Measurements from ENCODE around the gene PTPN4. TPM values are rescaled to one million over a fixed set of nuclear protein-coding genes. Genes with fewer than 3 reads are reported as not detected.
"Not testable (repeated sequence)": the region's sequence is repeated elsewhere in the genome, so short reads cannot be mapped to it uniquely, and the experiment has no call there.

Gene PTPN4
- total RNA-seq, 2 donors from 2014 or later: 12.2 to 21.1 TPM

- DNase-seq (no peak), ATAC-seq (no peak)
- H3K27me3 ChIP-seq: no peaks in the 10 kb centered on the region
- H3K36me3 ChIP-seq (replicated peaks in 1 of 2; ENCODE audit: insufficient read depth in 1 of 2, low read depth in 2 of 2): no peaks in the 10 kb centered on the region
- peaks cover 0 to 5% (median 0%) of the 10 kb centered on the region in 3 donors for H3K9me3 ChIP-seq
- TF ChIP-seq, protein P1, sequence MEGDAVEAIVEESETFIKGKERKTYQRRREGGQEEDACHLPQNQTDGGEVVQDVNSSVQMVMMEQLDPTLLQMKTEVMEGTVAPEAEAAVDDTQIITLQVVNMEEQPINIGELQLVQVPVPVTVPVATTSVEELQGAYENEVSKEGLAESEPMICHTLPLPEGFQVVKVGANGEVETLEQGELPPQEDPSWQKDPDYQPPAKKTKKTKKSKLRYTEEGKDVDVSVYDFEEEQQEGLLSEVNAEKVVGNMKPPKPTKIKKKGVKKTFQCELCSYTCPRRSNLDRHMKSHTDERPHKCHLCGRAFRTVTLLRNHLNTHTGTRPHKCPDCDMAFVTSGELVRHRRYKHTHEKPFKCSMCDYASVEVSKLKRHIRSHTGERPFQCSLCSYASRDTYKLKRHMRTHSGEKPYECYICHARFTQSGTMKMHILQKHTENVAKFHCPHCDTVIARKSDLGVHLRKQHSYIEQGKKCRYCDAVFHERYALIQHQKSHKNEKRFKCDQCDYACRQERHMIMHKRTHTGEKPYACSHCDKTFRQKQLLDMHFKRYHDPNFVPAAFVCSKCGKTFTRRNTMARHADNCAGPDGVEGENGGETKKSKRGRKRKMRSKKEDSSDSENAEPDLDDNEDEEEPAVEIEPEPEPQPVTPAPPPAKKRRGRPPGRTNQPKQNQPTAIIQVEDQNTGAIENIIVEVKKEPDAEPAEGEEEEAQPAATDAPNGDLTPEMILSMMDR (IDR thresholded peaks at IDR 0.05): no peak
- TF ChIP-seq POLR2A (IDR thresholded peaks at IDR 0.05): no peak
- no peak overlapping the region for H3K27ac ChIP-seq
- H3K4me1 ChIP-seq: no peaks in the 10 kb centered on the region
- 93 to 94% methylated on average over 7 to 9 of the region's 9 CpGs for WGBS, 2 donors
- intact Hi-C loops (cut with DNase I): no loop called here
- no peak overlapping the region for H3K4me3 ChIP-seq
Measured at GRCh38 chr2:119794237-119794636, 34.5 kb downstream of the PTPN4 start.

DNA sequence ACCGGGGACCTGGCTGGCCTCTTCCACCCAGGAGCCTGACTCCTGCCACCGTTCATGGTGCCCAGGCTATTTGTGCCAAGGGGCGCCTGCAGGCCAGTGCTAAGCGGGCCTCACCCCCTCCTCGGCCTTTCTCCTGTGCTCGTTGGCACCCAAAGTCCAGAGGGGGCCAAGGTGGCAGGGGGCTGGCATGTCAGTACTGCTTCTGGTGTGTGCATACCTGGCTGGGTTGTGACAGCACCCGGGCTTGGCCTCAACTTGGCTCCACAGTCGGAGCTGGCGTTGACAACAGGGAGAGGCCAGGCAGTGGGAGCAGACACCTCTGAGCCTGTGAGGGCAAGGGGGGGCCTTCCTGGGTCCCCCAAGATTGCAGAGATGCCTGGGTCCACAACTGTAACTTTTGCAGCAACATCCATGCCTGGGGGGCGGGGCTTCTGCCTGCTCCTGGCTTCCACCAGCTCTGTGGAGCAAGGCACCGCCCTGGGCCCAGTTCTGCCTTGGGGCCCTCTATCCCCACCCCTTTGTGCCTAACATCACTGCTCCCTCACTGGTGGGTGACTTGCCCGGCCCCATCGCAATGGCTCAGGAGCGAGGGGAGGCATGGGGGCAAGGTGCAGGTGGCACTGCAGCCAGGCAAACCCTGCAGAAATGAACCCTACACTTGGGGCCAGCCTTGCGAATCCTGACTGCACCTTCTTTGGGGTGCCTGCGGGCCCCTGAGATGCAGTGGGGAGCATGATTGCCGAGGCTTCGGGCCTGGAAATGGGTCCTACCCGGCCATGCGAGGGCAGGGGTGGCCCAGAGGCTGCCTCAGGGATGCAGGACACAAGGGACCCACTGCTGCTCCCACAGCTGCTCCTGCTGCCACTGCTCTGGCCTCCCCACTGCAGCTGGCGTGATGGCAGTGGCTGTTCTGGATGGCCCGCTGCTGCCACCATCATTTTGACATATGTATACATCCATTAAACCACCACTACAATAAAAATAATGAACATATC, 35.9 kb downstream of the PTPN4 start:
- no peaks in the 10 kb centered on the region for H3K27me3 ChIP-seq
- ATAC-seq (no peak), DNase-seq (no peak)
- no peak overlapping the region for H3K4me3 ChIP-seq
- no peaks in the 10 kb centered on the region for H3K4me1 ChIP-seq
- TF ChIP-seq POLR2A (IDR thresholded peaks at IDR 0.05): no peak
- TF ChIP-seq, protein P1 (IDR thresholded peaks at IDR 0.05): no peak
- peaks cover 0 to 5% (median 0%) of the 10 kb centered on the region in 3 donors for H3K9me3 ChIP-seq
- WGBS, 2 donors: 92 to 95% methylated on average over 4 to 22 of the region's 22 CpGs
- no peak overlapping the region for H3K27ac ChIP-seq
- intact Hi-C loops (cut with DNase I): no loop called here
- no peaks in the 10 kb centered on the region for H3K36me3 ChIP-seq (replicated peaks in 1 of 2; ENCODE audit: insufficient read depth in 1 of 2, low read depth in 2 of 2)

GRCh38 chr2:119800376-119800902, 40.7 kb downstream of the PTPN4 start:
- Histone ChIP-seq H3K27ac (no peak overlapping the region), H3K4me3 (no peak overlapping the region), H3K4me1 (no peaks in the 10 kb centered on the region), H3K27me3 (no peaks in the 10 kb centered on the region), H3K9me3 (no peaks in the 10 kb centered on the region), H3K36me3 (replicated peaks in 1 of 2; ENCODE audit: insufficient read depth in 1 of 2, low read depth in 2 of 2) (no peaks in the 10 kb centered on the region)
- intact Hi-C loops (cut with DNase I): no loop called here
- TF ChIP-seq, protein P1 (IDR thresholded peaks at IDR 0.05): no peak
- TF ChIP-seq POLR2A (IDR thresholded peaks at IDR 0.05): no peak
- 92 to 95% methylated on average over 1 of the region's 1 CpG for WGBS, 2 donors
- DNase-seq: no peak
- no peak for ATAC-seq

GRCh38 chr2:119801040-119801439, 41.3 kb downstream of the PTPN4 start:
- TF ChIP-seq POLR2A (IDR thresholded peaks at IDR 0.05): no peak
- TF ChIP-seq, protein P1 (IDR thresholded peaks at IDR 0.05): no peak
- Histone ChIP-seq H3K36me3 (replicated peaks in 1 of 2; ENCODE audit: insufficient read depth in 1 of 2, low read depth in 2 of 2) (no peaks in the 10 kb centered on the region), H3K9me3 (no peaks in the 10 kb centered on the region), H3K4me3 (no peak overlapping the region), H3K4me1 (no peaks in the 10 kb centered on the region), H3K27ac (no peak overlapping the region), H3K27me3 (no peaks in the 10 kb centered on the region)
- DNase-seq (no peak), ATAC-seq (no peak)
- intact Hi-C loops (cut with DNase I): no loop called here
- 94 to 98% methylated on average over 7 of the region's 7 CpGs for WGBS, 2 donors

GRCh38 chr2:119801989-119802388, 42.3 kb downstream of the PTPN4 start:
- ATAC-seq; intact Hi-C loops (cut with DNase I); DNase-seq; H3K27me3 ChIP-seq; H3K27ac ChIP-seq; H3K9me3 ChIP-seq; H3K4me3 ChIP-seq; H3K4me1 ChIP-seq; H3K36me3 ChIP-seq (replicated peaks in 1 of 2; ENCODE audit: insufficient read depth in 1 of 2, low read depth in 2 of 2): not testable (repeated sequence)
- 91% methylated on average over 10 of the region's 10 CpGs for WGBS, 2 donors

Measured in body of pancreas (tissue), 4 donors.